HepG2 (cell line): ENCODE data around the gene PCYOX1L. TPM values are rescaled to one million over a fixed set of nuclear protein-coding genes. Genes with fewer than 3 reads are reported as not detected.

Source experiments
- BRCA1 ChIP-seq: sonication (generic); formaldehyde crosslinking; IDR thresholded peaks from 2 replicates; pipeline ENCODE4 v1.4.0; 2020; ENCODE audit warnings: missing genetic modification reagents
- DDIT3 ChIP-seq: sonication (generic); formaldehyde crosslinking; IDR thresholded peaks from 2 replicates; pipeline ENCODE4 v1.4.0; 2020; ENCODE audit warnings: mild to moderate bottlenecking, missing genetic modification reagents
- FOXA1 ChIP-seq, 2 experiments: fragments of 450-650 bp in 1 of 2; sonication (generic) in 1 of 2; formaldehyde crosslinking in 1 of 2; IDR thresholded peaks; 2 replicates each; pipeline versions ENCODE4 v1.4.0 to v1.6.1; 2016 to 2020; ENCODE audit warnings: missing genetic modification reagents in 1 of 2
- HINFP ChIP-seq: sonication (generic); formaldehyde crosslinking; IDR thresholded peaks from 2 replicates; pipeline ENCODE4 v1.4.0; 2020; ENCODE audit warnings: low read depth, mild to moderate bottlenecking, missing genetic modification reagents
- ZBTB40 ChIP-seq, 2 experiments: fragments of 450-650 bp in 1 of 2; sonication (generic) in 1 of 2; formaldehyde crosslinking in 1 of 2; IDR thresholded peaks; 2 replicates each; pipeline versions ENCODE4 v1.6.1 to v1.8.0; 2016 to 2022; ENCODE audit warnings: antibody characterized with exemption in 1 of 2, mild to moderate bottlenecking in 1 of 2, missing genetic modification reagents in 1 of 2
- ZBTB49 ChIP-seq: sonication (generic); formaldehyde crosslinking; IDR thresholded peaks from 2 replicates; pipeline ENCODE4 v1.4.0; 2020; ENCODE audit warnings: missing genetic modification reagents, borderline replicate concordance
- ZNF773 ChIP-seq: sonication (generic); formaldehyde crosslinking; IDR thresholded peaks from 2 replicates; pipeline ENCODE4 v1.4.0; 2020; ENCODE audit warnings: missing genetic modification reagents, borderline replicate concordance
- ZNF781 ChIP-seq: sonication (generic); formaldehyde crosslinking; IDR thresholded peaks from 2 replicates; pipeline ENCODE4 v1.5.1; 2020; ENCODE audit warnings: borderline replicate concordance, mild to moderate bottlenecking, missing genetic modification reagents; ENCODE audit errors: not compliant biosample characterization
- polyA plus RNA-seq, 8 experiments: library from polyadenylated mRNA; depleted of rRNA in 3 of 8; stranded (reverse) in 7 of 8; unstranded in 1 of 8; fragments of >200 nt; fragmentation: Illumina TruSeq in 4 of 8; extraction: Trizol in 4 of 8; gene quantifications; 2 replicates each; pipeline versions ENCODE4 v1.2.1 to v1.2.3, GENCODE V29; 2011 to 2016; ENCODE audit warnings: low read depth in 4 of 8, missing spikeins in 1 of 8, mixed read lengths in 1 of 8; ENCODE audit not compliant: insufficient read depth in 1 of 8
- total RNA-seq, 5 experiments: library from RNA; depleted of rRNA; stranded (reverse); fragments of >200 nt; fragmentation: Illumina TruSeq; extraction: Trizol; gene quantifications; 2 replicates each; pipeline ENCODE4 v1.2.3, GENCODE V29; 2016; ENCODE audit warnings: low read depth in 1 of 5
- TF ChIP-seq, protein P1 (sequence below): sonication (generic); formaldehyde crosslinking; IDR thresholded peaks from 2 replicates; pipeline ENCODE4 v1.4.0; 2020; ENCODE audit warnings: missing genetic modification reagents, borderline replicate concordance
- TF ChIP-seq, protein P2 (sequence below): sonication (generic); formaldehyde crosslinking; IDR thresholded peaks from 2 replicates; pipeline ENCODE4 v1.4.0; 2020; ENCODE audit warnings: missing genetic modification reagents

The PCYOX1L gene
- total and polyA plus RNA-seq, 2 of the 13 experiments (the other 11 are each of a cell fraction or from before 2014, with no cell fraction given), result 1.00 to 3.7 TPM

- TF ChIP-seq HINFP (CRISPR knock-in tag), result peak; percentile 81
- peak; percentile 95 for TF ChIP-seq ZBTB40 (IDR thresholded peaks at IDR 0.05)
- TF ChIP-seq ZBTB40 (CRISPR knock-in tag; IDR thresholded peaks at IDR 0.05), result no peak; the same call in 1 of the 2 replicates
- TF ChIP-seq BRCA1 (CRISPR knock-in tag), result no peak; the same call in 1 of the 2 replicates
- TF ChIP-seq ZNF781, result peak; percentile 96
- TF ChIP-seq, protein P1, sequence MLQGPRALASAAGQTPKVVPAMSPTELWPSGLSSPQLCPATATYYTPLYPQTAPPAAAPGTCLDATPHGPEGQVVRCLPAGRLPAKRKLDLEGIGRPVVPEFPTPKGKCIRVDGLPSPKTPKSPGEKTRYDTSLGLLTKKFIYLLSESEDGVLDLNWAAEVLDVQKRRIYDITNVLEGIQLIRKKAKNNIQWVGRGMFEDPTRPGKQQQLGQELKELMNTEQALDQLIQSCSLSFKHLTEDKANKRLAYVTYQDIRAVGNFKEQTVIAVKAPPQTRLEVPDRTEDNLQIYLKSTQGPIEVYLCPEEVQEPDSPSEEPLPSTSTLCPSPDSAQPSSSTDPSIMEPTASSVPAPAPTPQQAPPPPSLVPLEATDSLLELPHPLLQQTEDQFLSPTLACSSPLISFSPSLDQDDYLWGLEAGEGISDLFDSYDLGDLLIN, result peak; percentile 80; the same call in 1 of the 2 replicates
- TF ChIP-seq, protein P2, sequence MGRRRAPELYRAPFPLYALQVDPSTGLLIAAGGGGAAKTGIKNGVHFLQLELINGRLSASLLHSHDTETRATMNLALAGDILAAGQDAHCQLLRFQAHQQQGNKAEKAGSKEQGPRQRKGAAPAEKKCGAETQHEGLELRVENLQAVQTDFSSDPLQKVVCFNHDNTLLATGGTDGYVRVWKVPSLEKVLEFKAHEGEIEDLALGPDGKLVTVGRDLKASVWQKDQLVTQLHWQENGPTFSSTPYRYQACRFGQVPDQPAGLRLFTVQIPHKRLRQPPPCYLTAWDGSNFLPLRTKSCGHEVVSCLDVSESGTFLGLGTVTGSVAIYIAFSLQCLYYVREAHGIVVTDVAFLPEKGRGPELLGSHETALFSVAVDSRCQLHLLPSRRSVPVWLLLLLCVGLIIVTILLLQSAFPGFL (CRISPR knock-in tag), result no peak
- peak; percentile 35; the same call in 1 of the 2 replicates for TF ChIP-seq ZNF773 (CRISPR knock-in tag)
- TF ChIP-seq FOXA1 (IDR thresholded peaks at IDR 0.05), result no peak
- TF ChIP-seq FOXA1 (CRISPR knock-in tag; IDR thresholded peaks at IDR 0.05), result peak; percentile 33; the same call in 1 of the 2 replicates
- TF ChIP-seq DDIT3 (CRISPR knock-in tag), result no peak; the same call in 1 of the 2 replicates
- no peak for TF ChIP-seq ZBTB49 (CRISPR knock-in tag)
Observed at GRCh38 chr5:149345147-149345891, 12.5 kb upstream of the PCYOX1L start, which contains the start of gene GRPEL2 (continued).
